Duodenal mucosa (tissue), 2 donors: ENCODE data around the gene STRIP2.

ENCODE experiments used
- H3K27ac ChIP-seq: one replicate; pipeline ENCODE4 v1.7.0; 2013; ENCODE audit warnings: low read depth, low read length
- H3K27me3 ChIP-seq, 2 donors: one replicate each; pipeline ENCODE4 v1.7.0; 2013; ENCODE audit warnings: low read length in 2 of 2, control low read depth in 1 of 2; ENCODE audit not compliant: insufficient read depth in 2 of 2, control insufficient read depth in 1 of 2
- H3K36me3 ChIP-seq, 2 donors: one replicate each; pipeline ENCODE4 v1.7.0; 2013; ENCODE audit warnings: low read length in 2 of 2, control low read depth in 1 of 2; ENCODE audit not compliant: insufficient read depth in 2 of 2, control insufficient read depth in 1 of 2
- H3K4me1 ChIP-seq, 2 donors: one replicate each; pipeline ENCODE4 v1.7.0; 2013; ENCODE audit warnings: low read length in 2 of 2, control low read depth in 1 of 2; ENCODE audit not compliant: insufficient read depth in 2 of 2, control insufficient read depth in 1 of 2
- H3K4me3 ChIP-seq, 2 donors: one replicate each; pipeline ENCODE4 v1.7.0; 2013; ENCODE audit warnings: low read length in 2 of 2, low read depth in 1 of 2
- H3K9ac ChIP-seq, 2 donors: one replicate each; pipeline ENCODE4 v1.7.0; 2013; ENCODE audit warnings: low read length in 2 of 2, low read depth in 1 of 2
- H3K9me3 ChIP-seq, 2 donors: one replicate each; pipeline ENCODE4 v1.7.0; 2013; ENCODE audit warnings: low read length in 2 of 2, control low read depth in 1 of 2; ENCODE audit not compliant: control insufficient read depth in 1 of 2

STRIP2 gene

DNA sequence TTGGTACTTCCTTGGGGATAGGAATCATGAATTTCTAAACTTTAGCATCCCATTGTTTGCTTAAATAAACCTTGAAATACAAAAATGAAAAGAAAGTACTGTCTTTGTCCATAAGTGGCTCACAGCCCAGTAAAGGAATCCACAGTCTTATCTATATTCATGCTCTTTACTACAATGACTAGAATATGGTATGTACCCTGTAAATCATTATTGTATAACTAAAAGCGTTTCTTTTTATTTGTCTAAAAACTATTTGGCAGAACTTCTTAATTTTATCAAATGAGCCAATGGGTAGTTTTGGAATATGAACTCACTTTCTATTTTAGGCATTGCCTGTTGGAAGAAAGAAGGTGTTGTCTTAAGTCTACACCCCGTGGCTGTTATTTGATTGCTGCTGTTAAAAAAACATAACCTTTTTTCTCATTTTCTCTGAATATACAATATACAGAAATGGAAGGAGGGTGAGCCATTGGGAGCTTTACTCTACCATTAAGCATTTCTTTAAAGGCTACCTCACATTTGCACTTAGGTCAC is 12.4 kb upstream of the STRIP2 start:
- Histone ChIP-seq H3K27me3 (no peaks in the 10 kb centered on the region), H3K4me3 (no peak overlapping the region), H3K27ac (no peak overlapping the region), H3K4me1 (no peaks in the 10 kb centered on the region), H3K9ac (no peak overlapping the region), H3K36me3 (peaks cover 32 to 59% of the 10 kb centered on the region in 2 donors), H3K9me3 (no peaks in the 10 kb centered on the region)

DNA sequence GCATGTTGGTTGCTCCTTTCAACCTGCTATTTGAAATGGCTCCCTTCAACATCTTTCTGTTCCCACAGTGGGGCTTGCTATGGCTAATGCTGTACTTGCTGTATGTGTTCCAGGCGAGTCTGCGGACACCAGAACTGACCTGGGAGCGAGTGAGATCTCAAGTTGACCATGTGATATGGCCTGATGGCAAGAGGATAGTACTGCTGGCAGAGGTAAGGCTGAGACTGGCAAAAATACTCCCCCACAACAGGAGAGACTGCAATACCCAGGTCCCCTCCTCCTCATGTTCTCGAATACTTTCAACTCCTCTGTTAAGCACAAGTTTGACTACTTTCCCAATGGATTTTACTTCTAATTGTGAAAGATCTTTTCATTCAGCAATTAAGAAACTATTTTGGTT is 11.5 kb upstream of the STRIP2 start:
- Histone ChIP-seq H3K27ac (no peak overlapping the region), H3K27me3 (no peaks in the 10 kb centered on the region), H3K4me1 (no peaks in the 10 kb centered on the region), H3K9ac (no peak overlapping the region), H3K4me3 (no peak overlapping the region), H3K9me3 (no peaks in the 10 kb centered on the region), H3K36me3 (peaks cover 32 to 59% of the 10 kb centered on the region in 2 donors)

GRCh38 chr7:129423700-129424410 is 10.4 kb upstream of the STRIP2 start:
- peaks cover 32 to 56% of the 10 kb centered on the region in 2 donors for H3K36me3 ChIP-seq
- no peak overlapping the region for H3K27ac ChIP-seq
- no peak overlapping the region for H3K9ac ChIP-seq
- H3K9me3 ChIP-seq: no peaks in the 10 kb centered on the region
- H3K4me3 ChIP-seq: no peak overlapping the region
- H3K4me1 ChIP-seq: no peaks in the 10 kb centered on the region
- no peaks in the 10 kb centered on the region for H3K27me3 ChIP-seq

- Histone ChIP-seq H3K9ac (no peak overlapping the region), H3K36me3 (peaks cover 32 to 44% of the 10 kb centered on the region in 2 donors), H3K9me3 (no peaks in the 10 kb centered on the region)
Measured at GRCh38 chr7:129426482-129426881, 7.8 kb upstream of the STRIP2 start.

DNA sequence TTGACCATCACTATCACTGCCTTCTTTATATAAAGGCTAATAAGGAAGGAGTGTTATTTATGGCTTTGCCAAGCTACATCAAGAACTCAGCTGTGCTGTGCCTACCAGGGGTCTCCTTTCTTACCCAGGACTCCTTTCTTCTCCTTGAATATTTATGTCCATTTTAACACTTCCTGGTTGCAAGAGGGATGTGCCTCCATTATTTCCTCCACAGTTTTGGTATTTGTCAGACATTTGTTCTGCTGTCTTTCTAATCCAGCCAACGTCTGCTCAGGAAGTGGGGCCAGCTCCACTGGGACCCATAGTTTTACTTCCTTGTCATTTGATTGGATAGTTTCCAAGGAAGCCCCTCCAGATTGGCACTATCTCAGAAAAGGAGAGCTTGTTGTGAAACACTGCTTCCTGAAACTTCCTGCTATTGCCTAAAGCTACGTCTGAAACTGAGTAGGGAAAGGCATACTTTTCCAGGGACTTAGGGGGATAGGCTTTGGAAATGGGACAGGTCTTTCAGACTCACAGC is 6.6 kb upstream of the STRIP2 start:
- Histone ChIP-seq H3K36me3 (peaks cover 25 to 41% of the 10 kb centered on the region in 2 donors), H3K27me3 (peaks cover 0 to under 1% of the 10 kb centered on the region in 2 donors), H3K9ac (no peak overlapping the region), H3K9me3 (no peaks in the 10 kb centered on the region), H3K4me3 (no peak overlapping the region), H3K27ac (no peak overlapping the region), H3K4me1 (no peaks in the 10 kb centered on the region)

More at GRCh38 chr7:129426482-129426881, 7.8 kb upstream of the STRIP2 start:
- Histone ChIP-seq H3K27me3 (no peaks in the 10 kb centered on the region), H3K4me3 (no peak overlapping the region), H3K4me1 (no peaks in the 10 kb centered on the region), H3K27ac (no peak overlapping the region)

DNA sequence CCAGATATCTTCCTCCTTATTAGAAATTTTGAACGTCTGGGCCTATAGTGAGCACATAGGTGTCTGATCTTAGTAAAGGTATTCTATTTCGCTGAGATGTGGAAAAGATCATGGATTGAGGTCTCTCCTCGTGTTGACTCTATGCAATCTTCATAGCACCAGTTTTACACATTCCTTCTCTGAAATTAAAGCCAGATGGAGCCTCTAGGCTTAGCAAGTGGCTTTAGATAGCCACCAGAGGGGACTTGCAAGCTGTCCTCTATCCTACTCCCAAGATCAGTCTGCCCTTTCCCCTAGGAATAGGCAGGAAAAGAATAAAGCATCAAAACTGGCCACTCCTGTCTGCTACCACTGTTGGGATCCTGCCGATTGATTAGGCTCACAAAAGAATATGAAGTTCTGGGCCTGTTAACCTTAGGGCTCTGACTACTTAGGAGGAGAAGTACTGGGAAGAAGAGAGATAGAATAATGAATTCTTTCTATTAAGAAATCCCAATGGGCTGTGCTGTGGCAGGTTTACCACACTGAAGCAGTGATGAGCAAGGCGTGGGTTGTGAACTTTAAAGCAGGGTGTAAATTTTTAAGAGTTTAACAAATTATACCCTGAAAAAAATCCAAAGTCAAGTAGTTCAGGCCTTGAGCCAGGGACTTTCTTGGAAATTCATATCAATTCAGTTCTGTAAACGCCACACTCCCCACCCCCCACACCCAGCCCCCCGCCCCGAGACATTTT is 2.2 kb upstream of the STRIP2 start:
- H3K9me3 ChIP-seq: no peaks in the 10 kb centered on the region
- H3K36me3 ChIP-seq: peaks cover 0 to 4% of the 10 kb centered on the region in 2 donors
- H3K4me1 ChIP-seq: peaks cover 10 to 15% of the 10 kb centered on the region in 2 donors
- H3K27me3 ChIP-seq: peaks cover 8 to 19% of the 10 kb centered on the region in 2 donors
- H3K9ac ChIP-seq: no peak overlapping the region
- no peak overlapping the region for H3K27ac ChIP-seq
- no peak overlapping the region for H3K4me3 ChIP-seq

DNA sequence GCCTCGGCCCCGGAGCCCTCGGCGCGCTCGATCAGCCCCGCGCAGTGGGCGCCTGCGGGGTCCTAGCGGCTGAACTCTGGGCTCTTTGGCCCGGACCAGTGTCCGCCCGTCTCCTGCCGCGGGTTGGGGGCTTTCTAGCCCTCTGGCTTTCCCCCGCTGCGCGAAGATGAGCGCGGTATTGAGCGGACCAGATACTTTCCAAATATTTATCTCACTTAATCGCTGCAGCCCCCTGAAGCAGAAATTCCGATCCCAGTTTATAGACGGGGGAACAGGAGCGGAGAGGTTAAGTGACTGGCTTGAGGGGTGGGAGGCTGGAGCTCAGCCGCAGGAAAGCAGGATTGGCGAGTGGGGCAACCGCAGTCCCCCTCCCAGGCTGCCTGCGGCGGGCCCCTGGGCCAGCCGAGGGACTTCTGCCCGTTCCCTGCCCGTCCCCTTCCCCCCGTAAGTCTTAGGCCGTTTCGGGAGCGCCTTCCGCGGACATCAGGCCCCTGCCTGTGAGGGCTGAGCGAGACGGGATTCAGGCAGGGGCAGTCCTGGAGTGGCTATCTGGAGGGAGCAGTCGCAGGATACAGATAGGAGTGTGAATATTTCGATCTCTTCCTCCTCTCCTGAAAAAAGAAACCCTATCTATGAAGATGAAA is 565 bp downstream of the STRIP2 start:
- Histone ChIP-seq H3K36me3 (no peaks in the 10 kb centered on the region), H3K27ac (no peak overlapping the region), H3K9me3 (no peaks in the 10 kb centered on the region), H3K9ac (peak overlapping the region; percentile 55 to 58), H3K4me3 (peak overlapping the region; percentile 80 to 88), H3K27me3 (peaks cover 8 to 19% of the 10 kb centered on the region in 2 donors), H3K4me1 (peaks cover 10 to 15% of the 10 kb centered on the region in 2 donors)

DNA sequence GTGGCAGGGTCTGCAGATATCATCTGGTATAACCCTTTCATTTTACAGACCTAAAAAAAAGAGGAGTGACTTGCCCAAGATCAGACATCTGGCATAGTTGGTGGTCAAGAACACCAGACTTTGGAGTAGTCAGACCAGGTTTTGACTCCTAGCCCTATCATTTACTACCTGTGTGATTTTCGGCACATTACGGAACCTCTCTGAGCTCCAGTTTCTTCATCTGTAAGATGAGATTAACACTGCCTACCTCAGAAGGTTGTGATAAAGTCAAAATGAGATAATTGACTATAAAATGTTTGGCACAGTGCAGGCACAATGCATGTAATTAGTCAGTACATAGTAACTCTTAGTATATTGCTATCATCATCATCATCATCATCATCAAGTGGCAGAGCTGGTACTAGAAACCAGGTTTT is 1.2 kb downstream of the STRIP2 start:
- Histone ChIP-seq H3K9ac (peak overlapping the region in 1 of 2 donors; percentile 55), H3K9me3 (no peaks in the 10 kb centered on the region), H3K27ac (no peak overlapping the region), H3K4me1 (peaks cover 10 to 15% of the 10 kb centered on the region in 2 donors), H3K27me3 (peaks cover 8 to 19% of the 10 kb centered on the region in 2 donors), H3K4me3 (peak overlapping the region; percentile 80 to 88), H3K36me3 (no peaks in the 10 kb centered on the region)

GRCh38 chr7:129436335-129436923 is 2.2 kb downstream of the STRIP2 start:
- Histone ChIP-seq H3K27ac (no peak overlapping the region), H3K9me3 (no peaks in the 10 kb centered on the region), H3K9ac (no peak overlapping the region), H3K36me3 (no peaks in the 10 kb centered on the region), H3K4me3 (no peak overlapping the region), H3K4me1 (peaks cover 10 to 15% of the 10 kb centered on the region in 2 donors), H3K27me3 (peaks cover 8 to 19% of the 10 kb centered on the region in 2 donors)
